ENCODE data around the gene ROR2. TPM values are rescaled to one million over a fixed set of nuclear protein-coding genes. Genes with fewer than 3 reads are reported as not detected.

Gene ROR2
- total RNA-seq, result not detected in 2 replicates

DNA sequence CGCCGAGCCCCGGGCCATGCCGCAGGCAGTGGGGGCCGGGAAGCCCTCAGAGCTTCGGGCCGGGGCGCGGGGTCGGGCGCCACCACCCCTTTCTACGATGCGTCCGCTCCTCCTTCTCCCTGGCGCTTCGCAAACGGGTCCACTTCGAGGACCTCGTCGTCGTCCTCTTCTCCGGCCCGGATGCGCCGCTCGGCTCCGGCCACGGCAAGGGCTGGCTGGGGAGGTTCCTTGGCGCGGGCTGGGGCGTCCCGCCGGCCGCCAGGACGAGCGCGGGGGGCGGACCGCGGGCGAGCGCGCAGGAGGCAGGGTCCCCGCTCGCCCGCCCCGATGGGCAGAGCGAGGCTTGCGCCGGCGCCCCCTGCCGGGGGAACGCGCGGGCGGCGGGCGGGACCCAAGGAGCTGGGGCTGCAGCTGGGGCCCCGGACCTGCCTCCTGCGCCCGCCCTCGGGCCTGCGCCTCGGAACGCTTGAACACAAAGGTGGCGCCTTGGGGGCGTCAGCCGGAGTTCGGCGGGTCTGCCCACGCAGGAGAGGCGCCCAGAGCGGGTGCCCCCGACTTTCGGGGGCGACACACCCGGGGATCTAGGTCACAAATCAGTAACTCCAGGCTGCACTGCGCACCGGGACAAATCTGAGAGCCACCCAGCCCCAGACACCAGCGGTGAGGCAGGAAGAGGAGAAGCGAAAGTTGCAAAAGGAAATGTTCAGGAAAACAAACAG lies at the start of gene ROR2:
Gene ROR2 (minus strand): TSS at position 283 of the 719 bp plus-strand sequence.

Other genes starting within 250 kb of the ROR2 start
- gene SPTLC1, start 165.2 kb upstream of the ROR2 start, total RNA-seq, result 109 and 112 TPM in 2 replicates

All from dermis lymphatic vessel endothelial cell (primary cell).